HEK293 (cell line): ENCODE results near the gene UBASH3B.
A peak's percentile ranks its signal among the peaks of the same experiment; 100 is the strongest.

Experiments
- CTCF ChIA-PET: fragments of 350-600 bp; formaldehyde crosslinking; extraction: SDS; loops from one replicate; lab custom pipeline; 2021; ENCODE audit warnings: antibody characterized with exemption; lab: Yijun Ruan, JAX
- POLR2A ChIA-PET: fragments of 300-600 bp; formaldehyde crosslinking; extraction: SDS; loops from one replicate; lab custom pipeline; 2020; ENCODE audit warnings: antibody characterized with exemption, inconsistent platforms; lab: Yijun Ruan, JAX
- H3K27ac ChIP-seq: fragments of 200-500 bp; sonication (Bioruptor generic); 2 replicates; pipeline ENCODE4 v1.5.1; 2014; ENCODE audit warnings: low read depth, low read length, control low read depth, inconsistent platforms; ENCODE audit errors: extremely low read depth
- H3K36me3 ChIP-seq, 2 experiments: fragments of 200-500 bp in 1 of 2; sonication (Bioruptor generic) in 1 of 2; 1 replicate in 1 of 2; 2 replicates in 1 of 2; pipeline ENCODE4 v1.5.1; 2014 to 2017; ENCODE audit warnings: inconsistent platforms in 2 of 2, low read length in 2 of 2; ENCODE audit not compliant: control insufficient read depth in 2 of 2, insufficient read depth in 1 of 2
- H3K4me1 ChIP-seq: fragments of 200-500 bp; sonication (Bioruptor generic); 2 replicates; pipeline ENCODE4 v1.5.1; 2014; ENCODE audit warnings: mild to moderate bottlenecking, low read length, inconsistent platforms; ENCODE audit not compliant: control insufficient read depth, insufficient read depth
- H3K4me3 ChIP-seq: 2 replicates; pipeline ENCODE4 v1.5.1; 2011; ENCODE audit warnings: low read depth, mild to moderate bottlenecking, control low read depth, low read length, moderate library complexity
- H3K9me3 ChIP-seq: fragments of 200-500 bp; sonication (Bioruptor generic); 2 replicates; pipeline ENCODE4 v1.5.1; 2014; ENCODE audit warnings: low read depth, low read length, inconsistent platforms; ENCODE audit not compliant: control insufficient read depth, insufficient read depth
- BCL11A ChIP-seq: fragments of 450-650 bp; formaldehyde crosslinking; IDR thresholded peaks from 2 replicates; pipeline ENCODE4 v1.5.1; 2016; ENCODE audit warnings: low read depth, missing biosample characterization, missing genetic modification characterization
- FEZF1 ChIP-seq: fragments of 450-650 bp; formaldehyde crosslinking; IDR thresholded peaks from 2 replicates; pipeline ENCODE4 v1.5.1; 2016; ENCODE audit warnings: missing biosample characterization, missing genetic modification characterization
- GLI2 ChIP-seq: fragments of 450-650 bp; formaldehyde crosslinking; IDR thresholded peaks from 2 replicates; pipeline ENCODE4; 2017; ENCODE audit warnings: missing biosample characterization, missing genetic modification characterization, low read depth, borderline replicate concordance
- HOXA7 ChIP-seq: sonication (generic); formaldehyde crosslinking; IDR thresholded peaks from 2 replicates; pipeline ENCODE4 v1.8.1; 2022; ENCODE audit warnings: missing genetic modification reagents, borderline replicate concordance
- KLF10 ChIP-seq: fragments of 450-650 bp; IDR thresholded peaks from 2 replicates; pipeline ENCODE4 v1.5.1; 2018; ENCODE audit warnings: missing biosample characterization, mild to moderate bottlenecking, missing genetic modification characterization
- OVOL3 ChIP-seq: fragments of 450-650 bp; formaldehyde crosslinking; IDR thresholded peaks from 2 replicates; pipeline ENCODE4 v1.5.1; 2016; ENCODE audit warnings: missing biosample characterization, missing genetic modification characterization
- PRDM10 ChIP-seq: fragments of 450-650 bp; formaldehyde crosslinking; IDR thresholded peaks from 2 replicates; pipeline ENCODE4 v1.5.1; 2016; ENCODE audit warnings: missing biosample characterization, missing genetic modification characterization
- SETDB1 ChIP-seq: IDR thresholded peaks from one replicate; pipeline ENCODE4 v1.6.1; 2017; ENCODE audit warnings: mild to moderate bottlenecking, low read length, moderate library complexity, mixed read lengths; ENCODE audit not compliant: insufficient read length
- SP2 ChIP-seq: fragments of 450-650 bp; formaldehyde crosslinking; IDR thresholded peaks from 2 replicates; pipeline ENCODE4 v1.5.1; 2016; ENCODE audit warnings: missing biosample characterization, missing genetic modification characterization
- SP7 ChIP-seq: fragments of 450-650 bp; formaldehyde crosslinking; IDR thresholded peaks from 2 replicates; pipeline ENCODE4 v1.5.1; 2016; ENCODE audit warnings: missing biosample characterization, missing genetic modification characterization
- ZBTB20 ChIP-seq: fragments of 450-650 bp; formaldehyde crosslinking; IDR thresholded peaks from 2 replicates; pipeline ENCODE4 v1.5.1; 2016; ENCODE audit warnings: missing biosample characterization, missing genetic modification characterization
- ZBTB49 ChIP-seq: fragments of 450-650 bp; formaldehyde crosslinking; IDR thresholded peaks from 2 replicates; pipeline ENCODE4 v1.5.1; 2016; ENCODE audit warnings: missing biosample characterization, missing genetic modification characterization, low read depth
- ZBTB8A ChIP-seq: fragments of 450-650 bp; formaldehyde crosslinking; IDR thresholded peaks from 2 replicates; pipeline ENCODE4 v1.5.1; 2016; ENCODE audit warnings: missing biosample characterization, missing genetic modification characterization
- ZNF114 ChIP-seq: fragments of 450-650 bp; formaldehyde crosslinking; IDR thresholded peaks from 2 replicates; pipeline ENCODE4 v1.5.0; 2017; ENCODE audit warnings: missing biosample characterization, missing genetic modification characterization
- ZNF146 ChIP-seq: fragments of 450-650 bp; formaldehyde crosslinking; IDR thresholded peaks from 2 replicates; pipeline ENCODE4 v1.5.1; 2016; ENCODE audit warnings: missing biosample characterization, missing genetic modification characterization
- ZNF239 ChIP-seq: fragments of 450-650 bp; formaldehyde crosslinking; IDR thresholded peaks from 2 replicates; pipeline ENCODE4 v1.5.1; 2016; ENCODE audit warnings: missing biosample characterization, missing genetic modification characterization
- ZNF248 ChIP-seq: fragments of 450-650 bp; formaldehyde crosslinking; IDR thresholded peaks from 2 replicates; pipeline ENCODE4 v1.5.1; 2017; ENCODE audit warnings: missing biosample characterization, missing genetic modification characterization
- ZNF354C ChIP-seq: fragments of 450-650 bp; formaldehyde crosslinking; IDR thresholded peaks from 2 replicates; pipeline ENCODE4 v1.5.1; 2016; ENCODE audit warnings: missing biosample characterization, missing genetic modification characterization, low read depth, borderline replicate concordance
- ZNF423 ChIP-seq: fragments of 450-650 bp; formaldehyde crosslinking; IDR thresholded peaks from 2 replicates; pipeline ENCODE4 v1.5.1; 2016; ENCODE audit warnings: missing biosample characterization, missing genetic modification characterization
- ZNF560 ChIP-seq: fragments of 450-650 bp; formaldehyde crosslinking; IDR thresholded peaks from 2 replicates; pipeline ENCODE4 v1.5.1; 2017; ENCODE audit warnings: missing biosample characterization, missing genetic modification characterization, borderline replicate concordance
- ZNF629 ChIP-seq: fragments of 450-650 bp; formaldehyde crosslinking; IDR thresholded peaks from 2 replicates; pipeline ENCODE4 v1.5.1; 2017; ENCODE audit warnings: missing biosample characterization, missing genetic modification characterization
- ZNF645 ChIP-seq: fragments of 450-650 bp; formaldehyde crosslinking; IDR thresholded peaks from 2 replicates; pipeline ENCODE4; 2016; ENCODE audit warnings: missing biosample characterization, missing genetic modification characterization
- ZNF660 ChIP-seq: fragments of 450-650 bp; IDR thresholded peaks from 2 replicates; pipeline ENCODE4 v1.5.1; 2018; ENCODE audit warnings: missing biosample characterization, mild to moderate bottlenecking, missing genetic modification characterization
- ZNF776 ChIP-seq: fragments of 450-650 bp; formaldehyde crosslinking; IDR thresholded peaks from 2 replicates; pipeline ENCODE4 v1.5.0; 2017; ENCODE audit warnings: missing biosample characterization, missing genetic modification characterization, borderline replicate concordance
- ZNF791 ChIP-seq: fragments of 450-650 bp; formaldehyde crosslinking; IDR thresholded peaks from 2 replicates; pipeline ENCODE4 v1.5.1; 2016; ENCODE audit warnings: missing biosample characterization, missing genetic modification characterization

Gene UBASH3B

GRCh38 chr11:122820158-122820557 is 164.6 kb downstream of the UBASH3B start:
- no peaks in the 10 kb centered on the region for H3K9me3 ChIP-seq
- no peaks in the 10 kb centered on the region for H3K36me3 ChIP-seq
- TF ChIP-seq ZNF629 (tag by site-specific recombination), result no peak
- peak; percentile 94 for TF ChIP-seq SETDB1
- TF ChIP-seq, all 188 proteins: peak for 1
- ChIA-PET CTCF (interaction anchor here (1.1 kb wide), 1 partner anchor 14 kb away, joined by 3 read pairs; no protein-coding TSS in a partner anchor), POLR2A (no interaction called here)
- Histone ChIP-seq H3K4me1 (no peaks in the 10 kb centered on the region), H3K4me3 (no peak overlapping the region), H3K27ac (no peak overlapping the region)

- Histone ChIP-seq H3K4me3 (no peak overlapping the region), H3K27ac (no peak overlapping the region), H3K9me3 (no peaks in the 10 kb centered on the region)
- CTCF ChIA-PET, result interaction anchor here (1.1 to 1.4 kb wide), 4 partner anchors 13 to 233 kb away, joined by 3 to 4 read pairs (median 4); no protein-coding TSS in a partner anchor
- no peak for TF ChIP-seq ZNF248 (tag by site-specific recombination)
- TF ChIP-seq ZNF423 (tag by site-specific recombination), result no peak
- no peak for TF ChIP-seq HOXA7
- TF ChIP-seq FEZF1 (tag by site-specific recombination), result no peak
- no peak for TF ChIP-seq ZNF239 (tag by site-specific recombination)
- no peak for TF ChIP-seq PRDM10 (tag by site-specific recombination)
- no peak for TF ChIP-seq ZNF560
- TF ChIP-seq SP2 (tag by site-specific recombination), result no peak
- no peak for TF ChIP-seq BCL11A (tag by site-specific recombination)
- no peak for TF ChIP-seq ZNF776
- TF ChIP-seq ZBTB8A, result no peak
- TF ChIP-seq, all 188 proteins: peak for 0
- Histone ChIP-seq H3K4me1 (no peaks in the 10 kb centered on the region), H3K36me3 (no peaks in the 10 kb centered on the region)
- POLR2A ChIA-PET, result no interaction called here
Observed at GRCh38 chr11:122821169-122821568, 165.6 kb downstream of the UBASH3B start.

GRCh38 chr11:122822241-122822640 is 166.7 kb downstream of the UBASH3B start:
- no peak for TF ChIP-seq ZNF660 (tag by site-specific recombination)
- TF ChIP-seq ZNF791 (tag by site-specific recombination), result no peak
- no peak for TF ChIP-seq GLI2 (tag by site-specific recombination)
- no peak for TF ChIP-seq OVOL3 (tag by site-specific recombination)
- no peak for TF ChIP-seq ZNF645 (tag by site-specific recombination)
- TF ChIP-seq SP7 (tag by site-specific recombination), result no peak
- no peak for TF ChIP-seq ZBTB20
- no peak for TF ChIP-seq KLF10
- no peak for TF ChIP-seq ZNF114 (tag by site-specific recombination)
- TF ChIP-seq ZBTB49 (tag by site-specific recombination), result no peak
- no peak for TF ChIP-seq ZNF354C (tag by site-specific recombination)
- no peak for TF ChIP-seq ZNF146
- TF ChIP-seq, all 188 proteins: peak for 0
- Histone ChIP-seq H3K4me1 (no peaks in the 10 kb centered on the region), H3K27ac (no peak overlapping the region), H3K4me3 (no peak overlapping the region), H3K9me3 (no peaks in the 10 kb centered on the region), H3K36me3 (no peaks in the 10 kb centered on the region)
- POLR2A ChIA-PET, result no interaction called here
- CTCF ChIA-PET, result interaction anchor here (0.6 to 1.4 kb wide), 4 partner anchors 31 to 231 kb away, joined by 3 to 7 read pairs (median 4); no protein-coding TSS in a partner anchor
